ENCODE measurements around the gene CEND1. TPM values are rescaled to one million over a fixed set of nuclear protein-coding genes. Genes with fewer than 3 reads are reported as not detected.
"Not testable (repeated sequence)": the region's sequence is repeated elsewhere in the genome, so short reads cannot be mapped to it uniquely, and the experiment has no call there.

CEND1 gene
- total and polyA plus RNA-seq, 2 donors (not counting 1 experiment from before 2014, with no cell fraction given): 0.25 to 1.3 TPM

DNA sequence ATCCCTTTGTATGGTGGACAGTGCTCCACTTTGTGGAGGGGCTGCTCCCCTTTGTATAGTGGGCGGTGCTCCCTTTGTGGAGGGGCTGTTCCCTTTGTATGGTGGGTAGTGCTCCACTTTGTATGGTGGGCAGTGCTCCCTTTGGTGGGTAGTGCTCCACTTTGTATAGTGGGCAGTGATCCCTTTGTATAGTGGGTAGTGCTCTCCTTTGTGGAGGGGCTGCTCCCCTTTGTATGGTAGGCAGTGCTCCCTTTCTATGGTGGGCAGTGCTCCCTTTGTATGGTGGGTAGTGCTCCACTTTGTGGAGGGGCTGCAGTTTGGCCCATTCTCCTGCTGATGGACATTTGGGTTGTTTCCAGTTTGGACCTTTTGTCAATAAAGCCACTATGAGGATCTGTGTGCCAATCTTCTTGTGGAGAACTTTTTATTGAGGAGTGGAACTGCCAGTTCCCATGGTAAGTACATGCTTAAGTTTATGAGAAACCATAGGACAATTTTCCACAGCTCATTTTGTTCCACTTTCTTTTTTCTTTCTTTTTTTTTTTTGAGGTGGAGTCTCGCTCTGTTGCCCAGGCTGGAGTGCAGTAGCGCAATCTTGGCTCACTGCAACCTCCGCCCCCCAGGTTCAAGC is 47.2 kb downstream of the CEND1 start:
- H3K27me3 ChIP-seq (ENCODE audit: control insufficient read depth, insufficient read depth, low read length): no peaks in the 10 kb centered on the region
- no peaks in the 10 kb centered on the region for H3K4me1 ChIP-seq (ENCODE audit: control insufficient read depth, extremely low read depth, insufficient read depth, low read length)
- TF ChIP-seq, protein P1, sequence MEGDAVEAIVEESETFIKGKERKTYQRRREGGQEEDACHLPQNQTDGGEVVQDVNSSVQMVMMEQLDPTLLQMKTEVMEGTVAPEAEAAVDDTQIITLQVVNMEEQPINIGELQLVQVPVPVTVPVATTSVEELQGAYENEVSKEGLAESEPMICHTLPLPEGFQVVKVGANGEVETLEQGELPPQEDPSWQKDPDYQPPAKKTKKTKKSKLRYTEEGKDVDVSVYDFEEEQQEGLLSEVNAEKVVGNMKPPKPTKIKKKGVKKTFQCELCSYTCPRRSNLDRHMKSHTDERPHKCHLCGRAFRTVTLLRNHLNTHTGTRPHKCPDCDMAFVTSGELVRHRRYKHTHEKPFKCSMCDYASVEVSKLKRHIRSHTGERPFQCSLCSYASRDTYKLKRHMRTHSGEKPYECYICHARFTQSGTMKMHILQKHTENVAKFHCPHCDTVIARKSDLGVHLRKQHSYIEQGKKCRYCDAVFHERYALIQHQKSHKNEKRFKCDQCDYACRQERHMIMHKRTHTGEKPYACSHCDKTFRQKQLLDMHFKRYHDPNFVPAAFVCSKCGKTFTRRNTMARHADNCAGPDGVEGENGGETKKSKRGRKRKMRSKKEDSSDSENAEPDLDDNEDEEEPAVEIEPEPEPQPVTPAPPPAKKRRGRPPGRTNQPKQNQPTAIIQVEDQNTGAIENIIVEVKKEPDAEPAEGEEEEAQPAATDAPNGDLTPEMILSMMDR (conservative IDR thresholded peaks at IDR 0.05 in 1 of 2, IDR thresholded peaks at IDR 0.05 in 1 of 2; ENCODE audit: low read depth in 1 of 2, low read length in 2 of 2): no peak
- no peak for TF ChIP-seq EZH2 (IDR thresholded peaks at IDR 0.05; ENCODE audit: low read length, missing control alignments)
- no peak for DNase-seq (ENCODE audit: low read depth in 2 of 2)
- no peaks in the 10 kb centered on the region for H4K20me1 ChIP-seq (ENCODE audit: control insufficient read depth, extremely low read depth, insufficient read depth, low read length)
- no peak overlapping the region for H3K27ac ChIP-seq (ENCODE audit: insufficient read depth, low read length)
- no peak overlapping the region for H2AFZ ChIP-seq (ENCODE audit: low read length)
- H3K79me2 ChIP-seq (ENCODE audit: control insufficient read depth, insufficient read depth, low read length): peaks cover 3% of the 10 kb centered on the region
- H3K9me3 ChIP-seq (ENCODE audit: control insufficient read depth, insufficient read depth, low read depth, low read length): no peaks in the 10 kb centered on the region
- H3K36me3 ChIP-seq (ENCODE audit: control insufficient read depth, insufficient read depth, low read length): no peaks in the 10 kb centered on the region
- H3K4me3 ChIP-seq (replicated peaks in 1 of 4; ENCODE audit: control extremely low read depth in 1 of 4, insufficient read depth in 1 of 4, low read depth in 3 of 4, low read length in 4 of 4): no peak overlapping the region
- no peak overlapping the region for H3K9ac ChIP-seq (ENCODE audit: insufficient read depth, low read length)
- H3K4me2 ChIP-seq (ENCODE audit: extremely low read depth, insufficient read depth, low read length): no peak overlapping the region

DNA sequence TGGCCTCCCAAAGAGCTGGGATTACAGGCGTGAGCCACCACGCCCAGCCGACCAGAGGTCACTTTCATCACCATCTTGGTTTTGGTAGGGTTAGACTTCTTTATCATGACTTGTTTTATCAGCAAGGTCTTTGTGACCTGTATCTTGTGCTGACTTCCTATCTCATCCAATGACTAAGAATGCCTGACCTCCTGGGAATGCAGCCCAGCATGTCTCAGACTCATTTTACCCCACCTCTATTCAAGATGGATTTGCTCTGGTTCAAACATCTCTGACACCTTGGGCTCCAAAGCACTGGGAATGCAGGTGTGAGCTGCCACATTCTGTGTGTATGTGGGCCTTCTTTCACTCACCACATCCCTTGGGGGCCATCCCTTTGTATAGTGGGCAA is 47.7 kb downstream of the CEND1 start:
- H3K4me1 ChIP-seq (ENCODE audit: control insufficient read depth, extremely low read depth, insufficient read depth, low read length): no peaks in the 10 kb centered on the region
- H3K9me3 ChIP-seq (ENCODE audit: control insufficient read depth, insufficient read depth, low read depth, low read length): no peaks in the 10 kb centered on the region
- no peak overlapping the region for H3K4me2 ChIP-seq (ENCODE audit: extremely low read depth, insufficient read depth, low read length)
- no peak overlapping the region for H3K27ac ChIP-seq (ENCODE audit: insufficient read depth, low read length)
- DNase-seq (ENCODE audit: low read depth in 2 of 2): no peak
- H4K20me1 ChIP-seq (ENCODE audit: control insufficient read depth, extremely low read depth, insufficient read depth, low read length): no peaks in the 10 kb centered on the region
- no peaks in the 10 kb centered on the region for H3K79me2 ChIP-seq (ENCODE audit: control insufficient read depth, insufficient read depth, low read length)
- H2AFZ ChIP-seq (ENCODE audit: low read length): no peak overlapping the region
- no peak overlapping the region for H3K9ac ChIP-seq (ENCODE audit: insufficient read depth, low read length)
- no peak overlapping the region for H3K4me3 ChIP-seq (replicated peaks in 1 of 4; ENCODE audit: control extremely low read depth in 1 of 4, insufficient read depth in 1 of 4, low read depth in 3 of 4, low read length in 4 of 4)
- H3K27me3 ChIP-seq (ENCODE audit: control insufficient read depth, insufficient read depth, low read length): no peaks in the 10 kb centered on the region
- H3K36me3 ChIP-seq (ENCODE audit: control insufficient read depth, insufficient read depth, low read length): no peaks in the 10 kb centered on the region
- TF ChIP-seq, protein P1 (conservative IDR thresholded peaks at IDR 0.05 in 1 of 2, IDR thresholded peaks at IDR 0.05 in 1 of 2; ENCODE audit: low read depth in 1 of 2, low read length in 2 of 2): no peak
- TF ChIP-seq EZH2 (IDR thresholded peaks at IDR 0.05; ENCODE audit: low read length, missing control alignments): no peak

DNA sequence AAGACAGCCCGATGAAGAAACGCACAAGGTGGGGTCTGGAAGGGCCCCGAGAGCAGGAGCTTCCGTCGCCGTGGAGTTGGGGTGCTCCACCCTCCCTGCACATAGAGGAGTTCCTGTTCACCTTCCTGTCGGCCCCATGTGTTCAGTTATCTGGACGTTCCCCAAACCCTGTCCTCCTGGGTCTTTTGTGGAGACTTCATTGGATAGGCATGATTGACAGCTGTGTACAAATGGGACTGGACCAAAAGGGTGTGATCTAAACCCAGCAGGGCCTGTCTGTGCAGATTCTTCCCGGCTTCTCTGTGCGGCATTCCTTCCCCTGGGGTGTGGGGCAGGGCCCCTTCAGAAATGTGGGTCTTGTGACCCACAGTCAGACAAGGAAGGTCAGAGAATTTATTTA is 52.0 kb downstream of the CEND1 start:
- H3K36me3 ChIP-seq (ENCODE audit: control insufficient read depth, insufficient read depth, low read length); H3K9ac ChIP-seq (ENCODE audit: insufficient read depth, low read length); H3K9me3 ChIP-seq (ENCODE audit: control insufficient read depth, insufficient read depth, low read depth, low read length); H3K79me2 ChIP-seq (ENCODE audit: control insufficient read depth, insufficient read depth, low read length); H4K20me1 ChIP-seq (ENCODE audit: control insufficient read depth, extremely low read depth, insufficient read depth, low read length); H3K4me1 ChIP-seq (ENCODE audit: control insufficient read depth, extremely low read depth, insufficient read depth, low read length); H2AFZ ChIP-seq (ENCODE audit: low read length); H3K4me3 ChIP-seq (replicated peaks in 1 of 4; ENCODE audit: control extremely low read depth in 1 of 4, insufficient read depth in 1 of 4, low read depth in 3 of 4, low read length in 4 of 4); H3K27ac ChIP-seq (ENCODE audit: insufficient read depth, low read length); H3K4me2 ChIP-seq (ENCODE audit: extremely low read depth, insufficient read depth, low read length); H3K27me3 ChIP-seq (ENCODE audit: control insufficient read depth, insufficient read depth, low read length); DNase-seq (ENCODE audit: low read depth in 2 of 2): not testable (repeated sequence)
